ENCODE data around the gene ST13.

Gene ST13

DNA sequence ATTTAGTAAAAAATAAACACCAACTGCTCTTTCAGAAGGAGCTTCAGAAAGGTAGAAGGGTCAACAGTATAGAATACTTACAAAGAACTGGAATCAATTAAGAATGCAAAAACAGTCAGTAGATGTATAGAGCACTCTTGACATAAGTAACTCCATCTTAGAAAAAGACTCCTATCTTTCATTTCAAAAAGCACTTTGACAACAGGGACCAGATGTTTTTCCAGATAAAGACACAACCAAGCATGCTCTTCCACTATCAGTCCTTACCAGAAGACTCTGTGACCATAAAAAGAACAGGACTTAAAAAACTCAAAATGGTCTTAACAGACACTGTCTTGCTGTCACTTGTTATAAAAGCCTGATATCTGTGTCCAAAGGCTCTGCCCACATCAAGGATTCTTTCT, 42.5 kb downstream of the ST13 start:
- H3K79me1 ChIP-seq (ENCODE audit: low read depth, low read length): peaks cover 3% of the 10 kb centered on the region
- no peak overlapping the region for H3K4me3 ChIP-seq (ENCODE audit: low read length in 2 of 2)
- DNase-seq (ENCODE audit: low spot score): no peak
- no peak overlapping the region for H3K4ac ChIP-seq (ENCODE audit: low read length)
- no peak overlapping the region for H3K9ac ChIP-seq (ENCODE audit: low read depth, low read length, poor library complexity)
- H3K23ac ChIP-seq (ENCODE audit: low read depth, low read length, poor library complexity): no peak overlapping the region
- no peaks in the 10 kb centered on the region for H3K27me3 ChIP-seq (ENCODE audit: control insufficient read depth in 3 of 3, insufficient read depth in 3 of 3, low read depth in 1 of 3, low read length in 3 of 3)
- no peak overlapping the region for H2BK12ac ChIP-seq (ENCODE audit: low read length)
- H2BK120ac ChIP-seq (ENCODE audit: low read depth, low read length): no peak overlapping the region
- peaks cover 0 to 2% of the 10 kb centered on the region in 2 donors for H3K4me1 ChIP-seq (ENCODE audit: control insufficient read depth in 2 of 2, insufficient read depth in 1 of 2, low read depth in 1 of 2, low read length in 2 of 2)
- H2AFZ ChIP-seq (ENCODE audit: low read length): no peak overlapping the region
- H3K4me2 ChIP-seq (ENCODE audit: insufficient read depth, low read length, poor library complexity, severe bottlenecking): no peak overlapping the region
- H2BK5ac ChIP-seq (ENCODE audit: low read length): no peak overlapping the region
- H3K27ac ChIP-seq (replicated peaks; ENCODE audit: low read length): no peak overlapping the region
- no peaks in the 10 kb centered on the region for H3K9me3 ChIP-seq (replicated peaks in 1 of 2; ENCODE audit: control insufficient read depth in 2 of 2, insufficient read depth in 1 of 2, low read depth in 1 of 2, low read length in 2 of 2)
- H4K91ac ChIP-seq (ENCODE audit: low read depth, low read length, poor library complexity): no peak overlapping the region
- no peak overlapping the region for H3K14ac ChIP-seq (ENCODE audit: low read length)
- no peak overlapping the region for H2AK5ac ChIP-seq (ENCODE audit: low read depth, low read length)
- no peak overlapping the region for H2BK15ac ChIP-seq (ENCODE audit: low read length)
- H3K36me3 ChIP-seq (replicated peaks in 1 of 2; ENCODE audit: control insufficient read depth in 2 of 2, insufficient read depth in 2 of 2, low read length in 2 of 2): peaks cover 0 to 20% of the 10 kb centered on the region in 2 donors
- no peak overlapping the region for H3K18ac ChIP-seq (ENCODE audit: low read length)
- H4K8ac ChIP-seq (ENCODE audit: low read depth, low read length): no peak overlapping the region

DNA sequence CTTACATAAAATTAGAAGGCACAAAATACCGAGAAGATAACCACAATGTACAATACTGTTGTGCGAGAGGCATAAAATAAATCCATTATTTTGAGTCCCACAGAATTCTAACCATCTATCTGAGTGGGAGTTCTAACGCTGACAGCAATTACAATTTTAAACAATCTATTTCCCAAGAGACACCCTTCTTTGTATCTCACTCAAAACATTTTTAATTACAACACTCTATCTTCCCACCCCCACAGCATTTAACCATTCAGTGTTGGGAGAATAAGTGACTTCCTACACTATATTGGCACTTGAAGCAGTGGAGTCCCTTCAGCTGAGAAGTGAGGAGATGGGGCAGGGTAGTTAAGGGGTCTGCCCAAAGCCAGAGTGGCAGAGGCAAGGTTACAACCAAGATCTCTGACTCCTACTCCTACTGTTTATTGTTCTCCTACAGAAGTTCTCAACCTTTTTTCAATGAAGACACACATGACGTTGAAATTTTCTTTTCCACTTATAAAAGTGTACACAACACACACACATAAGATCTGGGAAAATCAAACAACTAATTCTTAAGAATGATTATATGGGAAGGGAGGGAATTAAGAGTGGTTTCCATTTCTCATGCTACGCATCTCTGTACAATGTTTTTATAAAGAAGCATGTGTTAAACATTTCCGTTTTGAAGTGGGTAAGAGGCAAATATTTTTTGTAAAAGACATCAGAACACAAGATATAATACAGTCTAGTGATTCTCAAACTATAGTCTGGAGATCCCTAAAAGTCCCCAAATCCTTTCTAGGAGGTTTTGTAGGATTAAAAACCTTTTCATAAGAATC, 48.2 kb downstream of the ST13 start:
- H3K4me3 ChIP-seq (ENCODE audit: low read length in 2 of 2): no peak overlapping the region
- H2BK15ac ChIP-seq (ENCODE audit: low read length): no peak overlapping the region
- no peak overlapping the region for H3K27ac ChIP-seq (replicated peaks; ENCODE audit: low read length)
- H4K8ac ChIP-seq (ENCODE audit: low read depth, low read length): no peak overlapping the region
- no peak overlapping the region for H2BK120ac ChIP-seq (ENCODE audit: low read depth, low read length)
- peaks cover 0 to 7% of the 10 kb centered on the region in 2 donors for H3K4me1 ChIP-seq (ENCODE audit: control insufficient read depth in 2 of 2, insufficient read depth in 1 of 2, low read depth in 1 of 2, low read length in 2 of 2)
- H3K23ac ChIP-seq (ENCODE audit: low read depth, low read length, poor library complexity): no peak overlapping the region
- no peak overlapping the region for H2BK12ac ChIP-seq (ENCODE audit: low read length)
- no peak overlapping the region for H3K14ac ChIP-seq (ENCODE audit: low read length)
- peaks cover 1 to 18% of the 10 kb centered on the region in 2 donors for H3K36me3 ChIP-seq (replicated peaks in 1 of 2; ENCODE audit: control insufficient read depth in 2 of 2, insufficient read depth in 2 of 2, low read length in 2 of 2)
- no peak overlapping the region for H4K91ac ChIP-seq (ENCODE audit: low read depth, low read length, poor library complexity)
- no peaks in the 10 kb centered on the region for H3K79me1 ChIP-seq (ENCODE audit: low read depth, low read length)
- no peak overlapping the region for H3K4ac ChIP-seq (ENCODE audit: low read length)
- H2AFZ ChIP-seq (ENCODE audit: low read length): no peak overlapping the region
- no peak overlapping the region for H2BK5ac ChIP-seq (ENCODE audit: low read length)
- no CpG with 5 or more reads among the region's 6 CpGs for WGBS, 2 donors (ENCODE audit: extremely low coverage in 2 of 2, insufficient read length in 2 of 2, insufficient replicate concordance in 1 of 2)
- H3K4me2 ChIP-seq (ENCODE audit: insufficient read depth, low read length, poor library complexity, severe bottlenecking): no peak overlapping the region
- no peak overlapping the region for H2AK5ac ChIP-seq (ENCODE audit: low read depth, low read length)
- no peaks in the 10 kb centered on the region for H3K9me3 ChIP-seq (replicated peaks in 1 of 2; ENCODE audit: control insufficient read depth in 2 of 2, insufficient read depth in 1 of 2, low read depth in 1 of 2, low read length in 2 of 2)
- H3K9ac ChIP-seq (ENCODE audit: low read depth, low read length, poor library complexity): no peak overlapping the region
- no peak for DNase-seq (ENCODE audit: low spot score)
- H3K18ac ChIP-seq (ENCODE audit: low read length): no peak overlapping the region
- no peaks in the 10 kb centered on the region for H3K27me3 ChIP-seq (ENCODE audit: control insufficient read depth in 3 of 3, insufficient read depth in 3 of 3, low read depth in 1 of 3, low read length in 3 of 3)

DNA sequence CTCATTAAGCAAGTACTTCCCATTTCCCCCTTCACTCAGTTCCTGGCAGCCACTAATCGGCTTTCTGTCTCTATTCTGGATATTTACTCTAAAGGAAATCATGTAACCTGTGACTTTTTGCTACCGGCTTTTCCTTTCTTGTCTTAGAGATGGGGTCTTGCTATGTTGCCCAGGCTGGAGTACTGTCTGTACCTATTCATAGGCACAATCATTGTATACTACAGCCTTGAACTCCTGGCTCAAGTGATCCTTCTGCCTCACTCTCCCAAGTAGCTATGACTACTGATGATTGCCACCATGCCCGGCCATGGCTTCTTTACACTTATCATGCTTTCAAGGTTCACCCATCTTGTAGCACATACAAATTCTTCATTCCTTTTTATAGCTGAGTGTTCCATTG, 49.7 kb downstream of the ST13 start:
- Histone ChIP-seq H2BK120ac (ENCODE audit: low read depth, low read length) (no peak overlapping the region), H2BK5ac (ENCODE audit: low read length) (no peak overlapping the region), H3K4me1 (ENCODE audit: control insufficient read depth in 2 of 2, insufficient read depth in 1 of 2, low read depth in 1 of 2, low read length in 2 of 2) (peaks cover 0 to 7% of the 10 kb centered on the region in 2 donors), H3K27me3 (ENCODE audit: control insufficient read depth in 3 of 3, insufficient read depth in 3 of 3, low read depth in 1 of 3, low read length in 3 of 3) (no peaks in the 10 kb centered on the region), H2BK12ac (ENCODE audit: low read length) (no peak overlapping the region), H3K9me3 (replicated peaks in 1 of 2; ENCODE audit: control insufficient read depth in 2 of 2, insufficient read depth in 1 of 2, low read depth in 1 of 2, low read length in 2 of 2) (no peaks in the 10 kb centered on the region), H2AFZ (ENCODE audit: low read length) (no peak overlapping the region), H3K18ac (ENCODE audit: low read length) (no peak overlapping the region), H3K9ac (ENCODE audit: low read depth, low read length, poor library complexity) (no peak overlapping the region), H3K23ac (ENCODE audit: low read depth, low read length, poor library complexity) (no peak overlapping the region), H3K4me2 (ENCODE audit: insufficient read depth, low read length, poor library complexity, severe bottlenecking) (no peak overlapping the region), H3K27ac (replicated peaks; ENCODE audit: low read length) (no peak overlapping the region), H3K36me3 (replicated peaks in 1 of 2; ENCODE audit: control insufficient read depth in 2 of 2, insufficient read depth in 2 of 2, low read length in 2 of 2) (peaks cover 1 to 8% of the 10 kb centered on the region in 2 donors), H3K14ac (ENCODE audit: low read length) (no peak overlapping the region), H2BK15ac (ENCODE audit: low read length) (no peak overlapping the region), H3K79me1 (ENCODE audit: low read depth, low read length) (no peaks in the 10 kb centered on the region), H3K4me3 (ENCODE audit: low read length in 2 of 2) (no peak overlapping the region), H3K4ac (ENCODE audit: low read length) (no peak overlapping the region), H4K91ac (ENCODE audit: low read depth, low read length, poor library complexity) (no peak overlapping the region), H4K8ac (ENCODE audit: low read depth, low read length) (no peak overlapping the region), H2AK5ac (ENCODE audit: low read depth, low read length) (no peak overlapping the region)
- DNase-seq (ENCODE audit: low spot score): no peak
- WGBS, 2 donors (ENCODE audit: extremely low coverage in 2 of 2, insufficient read length in 2 of 2, insufficient replicate concordance in 1 of 2): no CpG with 5 or more reads among the region's 3 CpGs

- no peak for DNase-seq (ENCODE audit: low spot score)
- Histone ChIP-seq H3K4me2 (ENCODE audit: insufficient read depth, low read length, poor library complexity, severe bottlenecking) (no peak overlapping the region), H3K27me3 (ENCODE audit: control insufficient read depth in 3 of 3, insufficient read depth in 3 of 3, low read depth in 1 of 3, low read length in 3 of 3) (no peaks in the 10 kb centered on the region), H2BK5ac (ENCODE audit: low read length) (no peak overlapping the region), H3K9ac (ENCODE audit: low read depth, low read length, poor library complexity) (no peak overlapping the region), H4K8ac (ENCODE audit: low read depth, low read length) (no peak overlapping the region), H3K4me1 (ENCODE audit: control insufficient read depth in 2 of 2, insufficient read depth in 1 of 2, low read depth in 1 of 2, low read length in 2 of 2) (peaks cover 0 to 7% of the 10 kb centered on the region in 2 donors), H2AFZ (ENCODE audit: low read length) (no peak overlapping the region), H2BK12ac (ENCODE audit: low read length) (no peak overlapping the region), H3K4ac (ENCODE audit: low read length) (no peak overlapping the region), H2BK15ac (ENCODE audit: low read length) (no peak overlapping the region), H3K14ac (ENCODE audit: low read length) (no peak overlapping the region), H3K27ac (replicated peaks; ENCODE audit: low read length) (peak overlapping the region; percentile 16), H2AK5ac (ENCODE audit: low read depth, low read length) (no peak overlapping the region), H3K23ac (ENCODE audit: low read depth, low read length, poor library complexity) (no peak overlapping the region), H2BK120ac (ENCODE audit: low read depth, low read length) (no peak overlapping the region), H4K91ac (ENCODE audit: low read depth, low read length, poor library complexity) (no peak overlapping the region), H3K9me3 (replicated peaks in 1 of 2; ENCODE audit: control insufficient read depth in 2 of 2, insufficient read depth in 1 of 2, low read depth in 1 of 2, low read length in 2 of 2) (no peaks in the 10 kb centered on the region), H3K36me3 (replicated peaks in 1 of 2; ENCODE audit: control insufficient read depth in 2 of 2, insufficient read depth in 2 of 2, low read length in 2 of 2) (peaks cover 1 to 8% of the 10 kb centered on the region in 2 donors), H3K18ac (ENCODE audit: low read length) (no peak overlapping the region), H3K79me1 (ENCODE audit: low read depth, low read length) (no peaks in the 10 kb centered on the region), H3K4me3 (ENCODE audit: low read length in 2 of 2) (no peak overlapping the region)
- no CpG with 5 or more reads among the region's 3 CpGs for WGBS, 2 donors (ENCODE audit: extremely low coverage in 2 of 2, insufficient read length in 2 of 2, insufficient replicate concordance in 1 of 2)
Observed at GRCh38 chr22:40805699-40806203, 50.7 kb downstream of the ST13 start.
